ENCODE data around the gene CCDC30.

The CCDC30 gene

DNA sequence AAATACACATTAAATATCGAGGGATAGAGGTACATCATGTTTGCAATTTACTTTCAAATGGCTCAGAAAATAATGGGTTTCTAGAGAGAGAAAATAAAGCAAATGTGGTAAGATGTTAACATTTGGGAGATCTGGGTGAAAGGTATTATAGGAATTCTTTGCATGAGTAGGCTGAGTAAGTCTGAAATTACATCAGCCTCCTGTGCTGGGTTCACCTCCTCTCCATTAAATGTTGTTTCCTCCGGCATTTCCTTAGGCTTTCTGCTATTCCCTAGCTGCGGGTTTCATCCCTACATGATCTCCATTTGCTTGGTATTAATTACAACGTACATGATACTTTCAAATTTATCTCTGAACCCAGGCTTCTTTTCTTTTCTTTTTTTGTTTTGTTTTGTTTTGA, 38.9 kb upstream of the CCDC30 start:
- H3K79me2 ChIP-seq (ENCODE audit: insufficient read depth, low read length): no peaks in the 10 kb centered on the region
- H3F3A ChIP-seq (ENCODE audit: low read depth): no peaks in the 10 kb centered on the region
- H3K4me2 ChIP-seq (ENCODE audit: low read depth, low read length, poor library complexity, severe bottlenecking): no peak overlapping the region
- no peak overlapping the region for H3K4me3 ChIP-seq (ENCODE audit: low read length, poor library complexity, severe bottlenecking)
- H3K9me2 ChIP-seq (replicated peaks; ENCODE audit: low read depth, low read length): no peaks in the 10 kb centered on the region
- H3K9me3 ChIP-seq (ENCODE audit: insufficient read depth, low read depth, low read length): no peaks in the 10 kb centered on the region
- no peaks in the 10 kb centered on the region for H3K27me3 ChIP-seq (ENCODE audit: insufficient read depth, low read length, poor library complexity, severe bottlenecking)
- no peaks in the 10 kb centered on the region for H3K4me1 ChIP-seq (ENCODE audit: insufficient read depth, low read length, poor library complexity, severe bottlenecking)
- H2AFZ ChIP-seq (ENCODE audit: low read length): no peak overlapping the region
- H4K20me1 ChIP-seq (ENCODE audit: insufficient read depth, low read length, poor library complexity, severe bottlenecking): no peaks in the 10 kb centered on the region
- H3K9ac ChIP-seq (ENCODE audit: low read depth, low read length, poor library complexity, severe bottlenecking): no peak overlapping the region
- no peaks in the 10 kb centered on the region for H3K36me3 ChIP-seq (ENCODE audit: insufficient read depth, low read length)
- TF ChIP-seq EZH2phosphoT487 (IDR thresholded peaks at IDR 0.05; ENCODE audit: borderline replicate concordance) (no peak), CTCF (conservative IDR thresholded peaks at IDR 0.05; ENCODE audit: low read length) (no peak)

DNA sequence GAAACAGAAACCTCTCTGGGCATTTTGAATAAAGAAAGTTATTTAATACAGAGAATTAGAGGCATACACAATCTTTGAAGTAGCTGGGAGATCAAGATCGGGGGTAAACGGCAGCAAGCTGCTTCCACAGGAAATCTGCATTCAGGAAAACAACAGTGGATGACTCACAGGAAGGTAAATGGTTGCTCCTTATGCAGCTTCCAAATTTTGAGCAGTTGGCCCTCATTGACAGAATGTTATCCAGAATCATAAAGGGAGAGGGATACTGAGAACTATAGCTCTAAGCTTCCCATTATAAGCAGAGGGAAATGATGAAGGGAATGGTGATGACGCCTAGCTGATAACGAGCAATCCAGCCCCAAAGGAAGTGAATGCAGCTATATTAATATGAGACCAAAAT, 35.8 kb upstream of the CCDC30 start:
- no peaks in the 10 kb centered on the region for H4K20me1 ChIP-seq (ENCODE audit: insufficient read depth, low read length, poor library complexity, severe bottlenecking)
- no peak overlapping the region for H3K4me3 ChIP-seq (ENCODE audit: low read length, poor library complexity, severe bottlenecking)
- TF ChIP-seq EZH2phosphoT487 (IDR thresholded peaks at IDR 0.05; ENCODE audit: borderline replicate concordance): no peak
- no peak for TF ChIP-seq CTCF (conservative IDR thresholded peaks at IDR 0.05; ENCODE audit: low read length)
- no peak overlapping the region for H3K4me2 ChIP-seq (ENCODE audit: low read depth, low read length, poor library complexity, severe bottlenecking)
- no peaks in the 10 kb centered on the region for H3K27me3 ChIP-seq (ENCODE audit: insufficient read depth, low read length, poor library complexity, severe bottlenecking)
- H3K4me1 ChIP-seq (ENCODE audit: insufficient read depth, low read length, poor library complexity, severe bottlenecking): no peaks in the 10 kb centered on the region
- H3F3A ChIP-seq (ENCODE audit: low read depth): no peaks in the 10 kb centered on the region
- H3K9me3 ChIP-seq (ENCODE audit: insufficient read depth, low read depth, low read length): no peaks in the 10 kb centered on the region
- H3K9ac ChIP-seq (ENCODE audit: low read depth, low read length, poor library complexity, severe bottlenecking): no peak overlapping the region
- H2AFZ ChIP-seq (ENCODE audit: low read length): no peak overlapping the region
- no peaks in the 10 kb centered on the region for H3K9me2 ChIP-seq (replicated peaks; ENCODE audit: low read depth, low read length)
- no peaks in the 10 kb centered on the region for H3K79me2 ChIP-seq (ENCODE audit: insufficient read depth, low read length)
- H3K36me3 ChIP-seq (ENCODE audit: insufficient read depth, low read length): no peaks in the 10 kb centered on the region

- Histone ChIP-seq H3K4me2 (ENCODE audit: low read depth, low read length, poor library complexity, severe bottlenecking) (no peak overlapping the region), H3K36me3 (ENCODE audit: insufficient read depth, low read length) (no peaks in the 10 kb centered on the region), H3K9me2 (replicated peaks; ENCODE audit: low read depth, low read length) (no peaks in the 10 kb centered on the region), H4K20me1 (ENCODE audit: insufficient read depth, low read length, poor library complexity, severe bottlenecking) (no peaks in the 10 kb centered on the region), H3K9ac (ENCODE audit: low read depth, low read length, poor library complexity, severe bottlenecking) (no peak overlapping the region), H3K4me1 (ENCODE audit: insufficient read depth, low read length, poor library complexity, severe bottlenecking) (no peaks in the 10 kb centered on the region), H3K4me3 (ENCODE audit: low read length, poor library complexity, severe bottlenecking) (no peak overlapping the region), H3K79me2 (ENCODE audit: insufficient read depth, low read length) (no peaks in the 10 kb centered on the region), H3K27me3 (ENCODE audit: insufficient read depth, low read length, poor library complexity, severe bottlenecking) (no peaks in the 10 kb centered on the region), H3F3A (ENCODE audit: low read depth) (no peaks in the 10 kb centered on the region), H3K9me3 (ENCODE audit: insufficient read depth, low read depth, low read length) (no peaks in the 10 kb centered on the region), H2AFZ (ENCODE audit: low read length) (no peak overlapping the region)
- no peak for TF ChIP-seq EZH2phosphoT487 (IDR thresholded peaks at IDR 0.05; ENCODE audit: borderline replicate concordance)
- no peak for TF ChIP-seq CTCF (conservative IDR thresholded peaks at IDR 0.05; ENCODE audit: low read length)
Observed at GRCh38 chr1:42429603-42430002, 33.5 kb upstream of the CCDC30 start.
